ENCODE data around the gene TMEM86B.

DNA sequence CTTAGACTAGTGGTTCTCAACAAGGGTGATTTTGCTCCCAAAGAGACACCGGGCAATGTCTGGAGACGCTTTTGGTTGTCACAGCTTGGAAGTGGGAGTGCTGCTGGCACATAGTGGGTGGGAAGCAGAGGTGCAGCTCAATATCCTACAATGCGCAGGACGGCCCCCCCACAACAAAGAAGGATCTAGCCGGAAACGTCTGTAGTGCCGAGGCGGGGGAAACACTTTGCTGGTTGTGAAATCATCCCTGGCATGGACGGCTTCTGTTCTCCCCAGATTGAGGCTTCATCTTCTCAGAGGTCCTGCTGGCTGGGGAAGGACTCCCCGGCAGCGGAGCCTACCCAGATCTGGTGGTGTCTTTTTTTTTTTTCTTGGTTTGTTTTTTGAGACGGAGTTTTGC is 35.1 kb downstream of the TMEM86B start:
- no peak for TF ChIP-seq CTCF (conservative IDR thresholded peaks at IDR 0.05; ENCODE audit: low read depth in 2 of 2)
- no peak for TF ChIP-seq EZH2 (IDR thresholded peaks at IDR 0.05; ENCODE audit: low read depth, unreplicated experiment)
- TF ChIP-seq, protein P1, sequence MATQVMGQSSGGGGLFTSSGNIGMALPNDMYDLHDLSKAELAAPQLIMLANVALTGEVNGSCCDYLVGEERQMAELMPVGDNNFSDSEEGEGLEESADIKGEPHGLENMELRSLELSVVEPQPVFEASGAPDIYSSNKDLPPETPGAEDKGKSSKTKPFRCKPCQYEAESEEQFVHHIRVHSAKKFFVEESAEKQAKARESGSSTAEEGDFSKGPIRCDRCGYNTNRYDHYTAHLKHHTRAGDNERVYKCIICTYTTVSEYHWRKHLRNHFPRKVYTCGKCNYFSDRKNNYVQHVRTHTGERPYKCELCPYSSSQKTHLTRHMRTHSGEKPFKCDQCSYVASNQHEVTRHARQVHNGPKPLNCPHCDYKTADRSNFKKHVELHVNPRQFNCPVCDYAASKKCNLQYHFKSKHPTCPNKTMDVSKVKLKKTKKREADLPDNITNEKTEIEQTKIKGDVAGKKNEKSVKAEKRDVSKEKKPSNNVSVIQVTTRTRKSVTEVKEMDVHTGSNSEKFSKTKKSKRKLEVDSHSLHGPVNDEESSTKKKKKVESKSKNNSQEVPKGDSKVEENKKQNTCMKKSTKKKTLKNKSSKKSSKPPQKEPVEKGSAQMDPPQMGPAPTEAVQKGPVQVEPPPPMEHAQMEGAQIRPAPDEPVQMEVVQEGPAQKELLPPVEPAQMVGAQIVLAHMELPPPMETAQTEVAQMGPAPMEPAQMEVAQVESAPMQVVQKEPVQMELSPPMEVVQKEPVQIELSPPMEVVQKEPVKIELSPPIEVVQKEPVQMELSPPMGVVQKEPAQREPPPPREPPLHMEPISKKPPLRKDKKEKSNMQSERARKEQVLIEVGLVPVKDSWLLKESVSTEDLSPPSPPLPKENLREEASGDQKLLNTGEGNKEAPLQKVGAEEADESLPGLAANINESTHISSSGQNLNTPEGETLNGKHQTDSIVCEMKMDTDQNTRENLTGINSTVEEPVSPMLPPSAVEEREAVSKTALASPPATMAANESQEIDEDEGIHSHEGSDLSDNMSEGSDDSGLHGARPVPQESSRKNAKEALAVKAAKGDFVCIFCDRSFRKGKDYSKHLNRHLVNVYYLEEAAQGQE (IDR thresholded peaks at IDR 0.05; ENCODE audit: unreplicated experiment), result no peak
- TF ChIP-seq, protein P2, sequence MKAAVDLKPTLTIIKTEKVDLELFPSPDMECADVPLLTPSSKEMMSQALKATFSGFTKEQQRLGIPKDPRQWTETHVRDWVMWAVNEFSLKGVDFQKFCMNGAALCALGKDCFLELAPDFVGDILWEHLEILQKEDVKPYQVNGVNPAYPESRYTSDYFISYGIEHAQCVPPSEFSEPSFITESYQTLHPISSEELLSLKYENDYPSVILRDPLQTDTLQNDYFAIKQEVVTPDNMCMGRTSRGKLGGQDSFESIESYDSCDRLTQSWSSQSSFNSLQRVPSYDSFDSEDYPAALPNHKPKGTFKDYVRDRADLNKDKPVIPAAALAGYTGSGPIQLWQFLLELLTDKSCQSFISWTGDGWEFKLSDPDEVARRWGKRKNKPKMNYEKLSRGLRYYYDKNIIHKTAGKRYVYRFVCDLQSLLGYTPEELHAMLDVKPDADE (IDR thresholded peaks at IDR 0.05), result no peak
- no peak for TF ChIP-seq CREB1 (CRISPR knock-in tag; IDR thresholded peaks at IDR 0.05; ENCODE audit: low read depth)

Data from GM23338 (cell line).